HG03565 (cell line): Measurements from ENCODE around the gene NARF.
"Not testable (repeated sequence)": the region's sequence is repeated elsewhere in the genome, so short reads cannot be mapped to it uniquely, and the experiment has no call there.

ENCODE experiments used
- ATAC-seq: cut with Tn5 transposase; IDR thresholded peaks from one replicate; pipeline ENCODE4 v1.9.1; 2021; ENCODE audit warnings: mild to moderate bottlenecking, moderate library complexity; ENCODE audit not compliant: unreplicated experiment

The NARF gene

GRCh38 chr17:82496529-82497434 lies 38.2 kb downstream of the NARF start:
- ATAC-seq, result peak; percentile 61

GRCh38 chr17:82497483-82498405 lies 39.2 kb downstream of the NARF start:
- ATAC-seq, result no peak

- no peak for ATAC-seq
These were observed 43.7 kb downstream of the NARF start for GRCh38 chr17:82502207-82502606.

GRCh38 chr17:82503094-82503727 lies 44.7 kb downstream of the NARF start:
- ATAC-seq, result no peak

- ATAC-seq, result no peak
These were observed 45.3 kb downstream of the NARF start for GRCh38 chr17:82503728-82504308.

GRCh38 chr17:82505296-82505695 lies 46.8 kb downstream of the NARF start:
- ATAC-seq, result no peak

- ATAC-seq, result peak; percentile 79
These were observed 47.9 kb downstream of the NARF start for GRCh38 chr17:82506402-82506801.

- ATAC-seq, result no peak
These were observed 49.2 kb downstream of the NARF start for GRCh38 chr17:82507631-82508175.

GRCh38 chr17:82511642-82512041 lies 53.1 kb downstream of the NARF start:
- not testable (repeated sequence) for ATAC-seq

- ATAC-seq, result not testable (repeated sequence)
These were observed 55.3 kb downstream of the NARF start for GRCh38 chr17:82513864-82514263.

- no peak for ATAC-seq
These were observed 58.8 kb downstream of the NARF start for GRCh38 chr17:82517230-82517865.

- ATAC-seq, result peak; percentile 84
These were observed 60.6 kb downstream of the NARF start, which contains the start of gene FOXK2 for GRCh38 chr17:82518826-82519810. FOXK2 (plus strand) TSS chr17:82519732; CDS start chr17:82519889, 157 bp downstream.

GRCh38 chr17:82519971-82520903 lies 61.7 kb downstream of the NARF start:
- no peak for ATAC-seq

- no peak for ATAC-seq
These were observed 66.0 kb downstream of the NARF start for GRCh38 chr17:82524540-82524939.

GRCh38 chr17:82525712-82526111 lies 67.2 kb downstream of the NARF start:
- no peak for ATAC-seq

GRCh38 chr17:82527898-82528297 lies 69.4 kb downstream of the NARF start:
- ATAC-seq, result no peak

GRCh38 chr17:82528484-82529265 lies 70.1 kb downstream of the NARF start:
- no peak for ATAC-seq
